SU-DHL-6 (cell line): ENCODE data around the gene ARX.

Experiments used
- CTCF ChIP-seq: fragments of 200-600 bp; sonication (generic); IDR thresholded peaks from one replicate; pipeline ENCODE4 v1.5.1; 2017; ENCODE audit warnings: antibody characterized with exemption, mild to moderate bottlenecking, low read length, moderate library complexity; ENCODE audit not compliant: insufficient read depth, poor library complexity, severe bottlenecking
- EZH2phosphoT487 ChIP-seq: fragments of 200-600 bp; sonication (generic), shearing (Covaris generic); conservative IDR thresholded peaks from 2 replicates; pipeline ENCODE4 v1.6.1; 2018; ENCODE audit warnings: mild to moderate bottlenecking, antibody characterized with exemption, low read length, moderate library complexity, mixed read lengths

DNA sequence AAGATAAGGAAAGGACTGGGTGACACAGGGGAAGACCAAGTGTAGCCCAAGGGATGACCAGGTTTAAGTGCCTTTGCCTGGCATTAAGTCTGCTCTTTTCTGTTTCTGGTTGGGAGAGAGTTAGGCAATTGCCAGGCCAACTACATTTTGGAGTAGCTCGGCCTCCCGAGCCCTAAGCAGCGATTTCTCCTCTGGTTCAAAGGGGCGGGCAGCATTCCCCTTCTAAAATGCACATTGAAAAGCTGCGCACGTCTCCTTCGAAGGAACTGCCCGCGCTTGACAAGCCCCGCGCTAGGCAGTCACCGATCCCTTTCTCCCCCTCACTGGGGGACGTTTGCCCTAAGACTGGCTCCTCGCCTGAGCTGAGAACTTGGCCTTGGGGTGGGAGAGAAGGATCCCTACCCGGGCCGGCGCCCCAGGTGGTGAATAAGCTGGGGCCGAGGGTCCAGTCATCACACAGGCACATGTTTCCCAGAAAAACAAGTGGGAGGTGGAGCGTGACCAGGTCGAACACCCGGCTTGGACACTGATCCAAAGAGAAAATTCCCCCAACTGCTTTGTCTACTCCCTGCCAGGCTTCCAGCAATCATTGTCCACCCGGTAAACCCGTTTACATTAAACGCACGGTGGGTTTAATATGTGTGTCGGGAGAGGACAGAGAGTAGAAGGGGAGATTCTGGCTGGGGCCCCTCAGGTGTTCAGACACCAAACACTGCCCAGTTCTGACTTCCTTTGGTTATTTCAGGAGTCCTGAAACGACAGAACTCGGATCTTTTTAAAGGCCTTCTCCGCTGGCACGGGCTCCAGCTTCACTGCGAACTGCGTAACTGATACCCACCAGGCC, 4.0 kb downstream of the ARX start:
- no peak for TF ChIP-seq CTCF
- TF ChIP-seq EZH2phosphoT487: no peak
